Measurements from ENCODE around the gene NOG.

NOG gene

GRCh38 chr17:56635641-56636040 is 42.1 kb downstream of the NOG start:
- no peak for DNase-seq (ENCODE audit: low read depth in 3 of 3)

- DNase-seq (ENCODE audit: low read depth in 3 of 3): no peak
Observed at GRCh38 chr17:56636265-56636664, 42.8 kb downstream of the NOG start.

- DNase-seq (ENCODE audit: low read depth in 3 of 3): no peak
Observed at GRCh38 chr17:56637254-56637653, 43.8 kb downstream of the NOG start.

- DNase-seq (ENCODE audit: low read depth in 3 of 3): no peak
Observed at GRCh38 chr17:56638591-56639051, 45.1 kb downstream of the NOG start.

- no peak for DNase-seq (ENCODE audit: low read depth in 3 of 3)
Observed at GRCh38 chr17:56639517-56639916, 46.0 kb downstream of the NOG start.

- DNase-seq (ENCODE audit: low read depth in 3 of 3): no peak
Observed at GRCh38 chr17:56640116-56640515, 46.6 kb downstream of the NOG start.

- DNase-seq (ENCODE audit: low read depth in 3 of 3): no peak
Observed at GRCh38 chr17:56641373-56641772, 47.9 kb downstream of the NOG start.

GRCh38 chr17:56641894-56642293 is 48.4 kb downstream of the NOG start:
- DNase-seq (ENCODE audit: low read depth in 3 of 3): no peak

- no peak for DNase-seq (ENCODE audit: low read depth in 3 of 3)
Observed at GRCh38 chr17:56642424-56642823, 48.9 kb downstream of the NOG start.
